Measurements from ENCODE around the gene OTULIN.

OTULIN gene

DNA sequence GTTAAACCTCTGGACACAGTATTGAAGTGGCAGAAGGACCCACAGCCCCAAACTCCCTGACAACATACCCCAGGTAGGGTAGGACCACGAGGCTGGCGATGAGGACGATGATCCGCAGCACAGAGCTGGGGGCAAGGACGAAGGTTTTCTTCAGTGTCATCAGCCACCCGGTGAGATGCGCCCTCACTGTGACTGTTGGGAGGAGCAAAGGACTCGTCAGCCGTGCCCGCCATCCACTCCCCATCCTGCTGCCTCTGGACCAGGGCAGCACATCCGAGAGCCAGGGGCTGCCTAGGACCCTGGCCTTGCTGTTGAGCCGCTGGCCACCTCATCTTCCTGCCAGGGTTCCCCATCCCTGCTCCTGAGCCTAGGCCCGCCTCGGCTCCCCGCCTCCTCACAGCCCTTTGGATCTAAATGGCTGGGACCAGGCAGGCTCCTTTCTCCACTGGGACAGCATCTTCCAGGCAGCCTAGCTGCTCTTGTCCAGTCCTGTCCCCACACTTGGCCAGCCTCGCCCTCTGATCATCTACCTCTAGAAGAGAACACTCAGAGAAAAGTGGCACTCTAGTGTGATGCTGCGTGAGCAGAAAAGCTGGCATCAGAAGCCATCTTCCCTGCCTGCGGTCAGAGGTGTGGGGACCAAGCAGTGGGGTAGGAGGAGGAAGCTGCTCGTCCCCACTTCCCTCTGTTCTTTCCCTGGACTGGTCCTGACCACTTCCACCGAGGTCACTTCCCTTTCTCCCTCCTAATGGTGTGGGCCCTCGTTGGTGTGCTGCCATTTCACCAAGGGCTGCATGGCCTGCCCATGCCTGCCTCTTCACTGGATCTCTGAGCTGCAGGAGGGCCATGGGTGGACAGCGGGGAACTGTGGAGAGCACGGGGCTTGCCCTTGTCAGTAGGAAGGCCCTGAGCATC, 49.2 kb downstream of the OTULIN start:
- Histone ChIP-seq H3K27me3 (ENCODE audit: control insufficient read depth, insufficient read depth, low read length) (no peaks in the 10 kb centered on the region), H3K9me3 (replicated peaks; ENCODE audit: low read length) (no peaks in the 10 kb centered on the region), H3K9ac (ENCODE audit: low read depth, low read length) (no peak overlapping the region), H3K4me1 (ENCODE audit: control insufficient read depth, insufficient read depth, low read length) (peaks cover 5% of the 10 kb centered on the region), H3K4me3 (ENCODE audit: low read length) (no peak overlapping the region), H3K4me2 (ENCODE audit: low read length) (no peak overlapping the region), H3K36me3 (ENCODE audit: insufficient read depth, low read length) (peaks cover 50% of the 10 kb centered on the region)

- no peaks in the 10 kb centered on the region for H3K9me3 ChIP-seq (replicated peaks; ENCODE audit: low read length)
- no peaks in the 10 kb centered on the region for H3K27me3 ChIP-seq (ENCODE audit: control insufficient read depth, insufficient read depth, low read length)
- peaks cover 50% of the 10 kb centered on the region for H3K36me3 ChIP-seq (ENCODE audit: insufficient read depth, low read length)
- no peak overlapping the region for H3K9ac ChIP-seq (ENCODE audit: low read depth, low read length)
- peaks cover 5% of the 10 kb centered on the region for H3K4me1 ChIP-seq (ENCODE audit: control insufficient read depth, insufficient read depth, low read length)
- H3K4me3 ChIP-seq (ENCODE audit: low read length), result no peak overlapping the region
- H3K4me2 ChIP-seq (ENCODE audit: low read length), result no peak overlapping the region
Observed at GRCh38 chr5:14714706-14715105, 50.2 kb downstream of the OTULIN start.

DNA sequence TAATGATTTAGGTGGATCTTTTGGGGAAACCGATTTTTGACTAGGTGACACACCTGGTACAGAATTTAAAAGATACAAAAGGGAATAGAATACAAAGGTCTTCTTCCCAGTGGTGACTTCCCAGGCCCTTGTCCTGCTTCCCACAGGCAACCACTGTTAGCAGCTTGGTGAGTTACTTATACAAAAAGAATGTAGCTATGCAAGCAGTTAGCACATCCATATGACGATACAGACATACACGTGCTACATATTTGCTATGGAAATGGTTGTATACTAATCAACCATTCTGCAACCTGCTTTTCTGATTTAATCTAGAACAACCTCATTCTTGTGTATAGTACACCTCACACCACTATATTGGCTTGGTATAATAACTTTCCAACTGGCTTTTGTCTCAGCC, 51.0 kb downstream of the OTULIN start:
- Histone ChIP-seq H3K4me1 (ENCODE audit: control insufficient read depth, insufficient read depth, low read length) (peaks cover 10% of the 10 kb centered on the region), H3K9me3 (replicated peaks; ENCODE audit: low read length) (no peaks in the 10 kb centered on the region), H3K36me3 (ENCODE audit: insufficient read depth, low read length) (peaks cover 43% of the 10 kb centered on the region), H3K4me2 (ENCODE audit: low read length) (no peak overlapping the region), H3K9ac (ENCODE audit: low read depth, low read length) (no peak overlapping the region), H3K27me3 (ENCODE audit: control insufficient read depth, insufficient read depth, low read length) (no peaks in the 10 kb centered on the region), H3K4me3 (ENCODE audit: low read length) (no peak overlapping the region)

- Histone ChIP-seq H3K27me3 (ENCODE audit: control insufficient read depth, insufficient read depth, low read length) (no peaks in the 10 kb centered on the region), H3K4me2 (ENCODE audit: low read length) (no peak overlapping the region), H3K9ac (ENCODE audit: low read depth, low read length) (no peak overlapping the region), H3K4me3 (ENCODE audit: low read length) (no peak overlapping the region), H3K4me1 (ENCODE audit: control insufficient read depth, insufficient read depth, low read length) (peaks cover 19% of the 10 kb centered on the region), H3K9me3 (replicated peaks; ENCODE audit: low read length) (no peaks in the 10 kb centered on the region), H3K36me3 (ENCODE audit: insufficient read depth, low read length) (peaks cover 31% of the 10 kb centered on the region)
Observed at GRCh38 chr5:14716755-14717752, 52.5 kb downstream of the OTULIN start.

DNA sequence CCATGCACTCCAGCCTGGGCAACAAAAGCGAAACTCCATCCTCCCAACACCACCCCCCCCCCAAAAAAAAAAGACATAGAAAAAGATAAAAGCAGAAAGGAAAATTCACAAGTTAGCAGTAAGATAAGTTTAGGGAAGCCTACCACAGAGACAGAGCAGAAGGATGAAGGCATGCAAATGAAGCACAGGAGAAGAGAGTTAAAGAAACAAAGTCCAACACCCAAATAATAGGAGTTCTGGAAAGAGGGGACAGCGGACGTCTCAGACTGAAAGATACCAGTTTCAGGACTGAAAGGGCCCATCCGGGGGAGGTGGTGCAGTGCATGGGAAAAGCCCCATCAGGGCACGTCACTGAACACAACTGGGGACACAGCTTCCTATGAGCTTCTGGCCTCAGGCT, 54.3 kb downstream of the OTULIN start:
- H3K36me3 ChIP-seq (ENCODE audit: insufficient read depth, low read length), result peaks cover 14% of the 10 kb centered on the region
- no peaks in the 10 kb centered on the region for H3K27me3 ChIP-seq (ENCODE audit: control insufficient read depth, insufficient read depth, low read length)
- peaks cover 29% of the 10 kb centered on the region for H3K4me1 ChIP-seq (ENCODE audit: control insufficient read depth, insufficient read depth, low read length)
- no peak overlapping the region for H3K4me2 ChIP-seq (ENCODE audit: low read length)
- no peak overlapping the region for H3K9ac ChIP-seq (ENCODE audit: low read depth, low read length)
- H3K9me3 ChIP-seq (replicated peaks; ENCODE audit: low read length), result no peaks in the 10 kb centered on the region
- no peak overlapping the region for H3K4me3 ChIP-seq (ENCODE audit: low read length)

DNA sequence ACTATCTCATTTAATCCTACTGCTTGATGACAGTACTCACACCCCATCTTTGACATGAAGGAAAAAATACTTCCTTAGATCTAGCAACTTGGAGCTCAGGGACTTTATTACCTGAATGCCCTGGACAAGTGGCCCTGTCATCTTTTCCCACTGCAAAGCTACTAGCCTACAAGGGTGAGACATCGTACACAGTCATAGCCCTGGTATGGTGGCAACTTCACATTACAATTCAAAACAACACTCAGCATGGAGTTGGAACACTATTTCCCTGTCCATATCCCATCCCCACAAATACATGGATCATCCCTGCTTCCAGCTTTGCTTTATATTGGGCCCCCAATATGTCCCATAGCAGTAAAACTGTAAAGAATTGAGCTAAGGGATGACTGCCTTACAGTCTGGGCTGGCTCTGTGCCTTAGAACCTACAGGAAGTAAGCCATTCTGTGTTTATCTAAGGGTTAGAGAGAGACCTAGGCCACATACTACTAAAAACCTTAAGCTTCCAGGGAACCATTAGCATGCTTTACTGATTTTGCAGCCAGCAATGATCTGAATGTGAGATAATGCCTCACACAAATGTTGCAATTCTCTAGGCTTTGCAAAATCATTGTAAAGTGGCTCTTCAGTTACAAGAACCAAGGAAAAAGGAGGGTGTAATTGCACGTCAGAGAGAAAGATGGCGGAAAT, 55.9 kb downstream of the OTULIN start:
- Histone ChIP-seq H3K27me3 (ENCODE audit: control insufficient read depth, insufficient read depth, low read length) (no peaks in the 10 kb centered on the region), H3K9me3 (replicated peaks; ENCODE audit: low read length) (no peaks in the 10 kb centered on the region), H3K9ac (ENCODE audit: low read depth, low read length) (no peak overlapping the region), H3K4me2 (ENCODE audit: low read length) (no peak overlapping the region), H3K4me1 (ENCODE audit: control insufficient read depth, insufficient read depth, low read length) (peaks cover 24% of the 10 kb centered on the region), H3K36me3 (ENCODE audit: insufficient read depth, low read length) (peaks cover 8% of the 10 kb centered on the region), H3K4me3 (ENCODE audit: low read length) (no peak overlapping the region)

- peaks cover 33% of the 10 kb centered on the region for H3K4me1 ChIP-seq (ENCODE audit: control insufficient read depth, insufficient read depth, low read length)
- H3K27me3 ChIP-seq (ENCODE audit: control insufficient read depth, insufficient read depth, low read length), result no peaks in the 10 kb centered on the region
- H3K4me3 ChIP-seq (ENCODE audit: low read length), result no peak overlapping the region
- no peak overlapping the region for H3K9ac ChIP-seq (ENCODE audit: low read depth, low read length)
- H3K9me3 ChIP-seq (replicated peaks; ENCODE audit: low read length), result no peaks in the 10 kb centered on the region
- no peaks in the 10 kb centered on the region for H3K36me3 ChIP-seq (ENCODE audit: insufficient read depth, low read length)
- H3K4me2 ChIP-seq (ENCODE audit: low read length), result no peak overlapping the region
Observed at GRCh38 chr5:14721990-14722656, 57.6 kb downstream of the OTULIN start.

GRCh38 chr5:14722923-14723322, 58.4 kb downstream of the OTULIN start:
- Histone ChIP-seq H3K4me3 (ENCODE audit: low read length) (no peak overlapping the region), H3K4me2 (ENCODE audit: low read length) (no peak overlapping the region), H3K27me3 (ENCODE audit: control insufficient read depth, insufficient read depth, low read length) (no peaks in the 10 kb centered on the region), H3K4me1 (ENCODE audit: control insufficient read depth, insufficient read depth, low read length) (peaks cover 39% of the 10 kb centered on the region), H3K9me3 (replicated peaks; ENCODE audit: low read length) (no peaks in the 10 kb centered on the region), H3K36me3 (ENCODE audit: insufficient read depth, low read length) (no peaks in the 10 kb centered on the region), H3K9ac (ENCODE audit: low read depth, low read length) (no peak overlapping the region)

DNA sequence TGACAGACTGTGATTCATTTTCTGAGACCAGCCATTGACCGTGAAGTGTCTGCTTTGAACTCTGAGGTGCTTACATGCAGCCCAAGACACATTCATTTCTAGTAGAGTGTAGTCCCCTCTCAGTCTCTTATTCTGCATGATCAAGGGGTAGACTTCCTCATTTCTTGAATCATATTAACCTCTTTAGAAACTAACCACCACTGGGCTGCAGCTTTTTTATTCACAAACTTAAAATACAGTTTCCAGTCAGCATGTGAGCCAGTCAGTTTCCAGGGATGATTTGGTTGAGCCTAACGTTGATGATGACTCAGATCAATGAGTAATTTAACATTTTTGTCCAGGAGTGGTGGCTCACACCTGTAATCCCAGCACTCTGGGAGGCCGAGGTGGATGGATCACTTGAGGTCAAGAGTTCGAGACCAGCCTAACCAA, 59.2 kb downstream of the OTULIN start:
- no peak overlapping the region for H3K9ac ChIP-seq (ENCODE audit: low read depth, low read length)
- no peaks in the 10 kb centered on the region for H3K36me3 ChIP-seq (ENCODE audit: insufficient read depth, low read length)
- H3K4me2 ChIP-seq (ENCODE audit: low read length), result no peak overlapping the region
- no peaks in the 10 kb centered on the region for H3K9me3 ChIP-seq (replicated peaks; ENCODE audit: low read length)
- no peaks in the 10 kb centered on the region for H3K27me3 ChIP-seq (ENCODE audit: control insufficient read depth, insufficient read depth, low read length)
- peaks cover 40% of the 10 kb centered on the region for H3K4me1 ChIP-seq (ENCODE audit: control insufficient read depth, insufficient read depth, low read length)
- no peak overlapping the region for H3K4me3 ChIP-seq (ENCODE audit: low read length)

GRCh38 chr5:14724633-14725032, 60.1 kb downstream of the OTULIN start:
- H3K4me1 ChIP-seq (ENCODE audit: control insufficient read depth, insufficient read depth, low read length), result peaks cover 40% of the 10 kb centered on the region
- H3K9me3 ChIP-seq (replicated peaks; ENCODE audit: low read length), result no peaks in the 10 kb centered on the region
- no peaks in the 10 kb centered on the region for H3K27me3 ChIP-seq (ENCODE audit: control insufficient read depth, insufficient read depth, low read length)
- no peak overlapping the region for H3K4me2 ChIP-seq (ENCODE audit: low read length)
- H3K9ac ChIP-seq (ENCODE audit: low read depth, low read length), result no peak overlapping the region
- no peaks in the 10 kb centered on the region for H3K36me3 ChIP-seq (ENCODE audit: insufficient read depth, low read length)
- no peak overlapping the region for H3K4me3 ChIP-seq (ENCODE audit: low read length)

All from skeletal muscle satellite cell (primary cell).